Measurements from ENCODE around the gene KCTD10.
"Not testable (repeated sequence)": the region's sequence is repeated elsewhere in the genome, so short reads cannot be mapped to it uniquely, and the experiment has no call there.

Gene KCTD10

DNA sequence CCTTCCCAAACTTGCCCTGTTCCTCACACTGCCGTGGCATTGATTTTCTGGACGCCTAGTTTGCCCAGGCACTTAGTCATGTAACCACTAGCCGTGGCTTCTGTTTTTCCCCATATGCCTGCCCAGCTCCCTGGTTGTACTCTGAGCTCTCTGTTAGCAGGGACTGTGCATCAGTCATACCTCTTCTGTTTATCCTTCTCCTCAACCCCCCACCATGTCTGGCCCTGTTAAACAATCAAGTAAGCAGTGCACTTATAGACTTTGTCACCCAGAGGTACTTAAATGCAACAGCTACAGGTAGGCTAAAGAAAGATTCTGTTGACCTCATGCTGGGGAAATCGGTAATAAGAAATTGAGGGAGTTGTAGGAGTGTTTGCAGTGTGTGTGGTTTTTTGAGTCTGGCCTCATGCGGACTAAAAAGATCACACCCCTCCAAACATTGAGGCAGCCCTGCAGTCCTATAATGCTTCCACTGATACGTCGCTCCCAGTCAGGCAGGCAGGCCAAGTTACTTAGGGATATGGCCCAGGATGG, 17.3 kb upstream of the KCTD10 start:
- no peak for DNase-seq (ENCODE audit: low read depth)

DNA sequence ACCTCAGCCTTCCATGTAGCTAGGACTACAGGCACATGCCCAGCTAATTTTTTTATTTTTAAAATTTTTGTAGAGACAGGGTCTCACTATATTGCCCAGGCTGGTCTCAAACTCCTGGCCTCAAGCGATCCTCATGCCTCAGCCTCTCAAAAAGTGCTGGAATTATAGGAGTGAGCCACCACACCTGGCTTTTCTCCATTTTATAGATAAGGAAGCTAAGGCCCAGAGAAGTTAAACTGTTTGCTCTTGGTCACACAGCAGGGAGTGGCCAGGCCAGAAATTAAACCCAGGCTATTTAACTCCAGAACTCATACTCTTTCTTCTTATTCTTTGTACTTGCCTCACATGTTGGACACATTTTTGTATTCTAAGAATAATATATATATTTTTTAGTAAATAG, 16.8 kb upstream of the KCTD10 start:
- no peak for DNase-seq (ENCODE audit: low read depth)

DNA sequence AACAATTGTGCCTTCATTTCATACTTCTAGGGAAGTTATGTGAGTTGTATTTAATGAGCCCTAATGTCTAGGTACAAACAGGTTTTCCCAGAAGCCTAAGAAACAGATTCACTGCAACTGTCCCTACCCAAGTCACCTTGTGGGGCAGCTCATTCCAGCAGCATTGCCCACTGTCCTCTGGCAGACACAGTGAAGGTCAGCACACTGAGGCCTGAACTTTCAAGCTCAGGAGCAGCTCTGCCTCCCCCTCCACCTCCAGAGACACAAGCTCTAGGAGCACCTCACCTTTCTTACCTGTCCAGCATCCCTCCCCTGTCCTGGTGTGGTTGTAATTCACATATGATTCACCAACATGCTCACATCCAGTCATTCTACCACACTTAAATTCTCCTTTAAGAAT, 16.0 kb upstream of the KCTD10 start:
- DNase-seq (ENCODE audit: low read depth) = no peak

DNA sequence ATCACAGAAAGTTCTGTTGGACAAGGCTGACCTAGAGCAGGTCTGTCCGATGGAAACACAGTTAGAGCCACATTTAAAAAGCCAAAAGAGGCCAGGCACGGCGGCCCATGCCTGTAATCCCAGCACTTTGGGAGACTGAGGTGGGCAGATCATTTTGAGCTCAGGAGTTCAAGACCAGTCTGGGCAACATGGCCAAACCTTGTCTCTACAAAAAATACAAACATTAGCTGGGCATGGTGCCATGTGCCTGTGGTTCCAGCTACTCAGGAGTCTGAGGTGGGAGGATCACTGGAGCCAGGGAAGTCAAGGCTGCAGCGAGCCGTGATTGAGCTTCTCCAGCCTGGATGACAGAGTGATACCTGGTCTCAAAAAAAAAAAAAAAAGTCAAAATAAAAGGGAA, 15.3 kb upstream of the KCTD10 start:
- no peak for DNase-seq (ENCODE audit: low read depth)

DNA sequence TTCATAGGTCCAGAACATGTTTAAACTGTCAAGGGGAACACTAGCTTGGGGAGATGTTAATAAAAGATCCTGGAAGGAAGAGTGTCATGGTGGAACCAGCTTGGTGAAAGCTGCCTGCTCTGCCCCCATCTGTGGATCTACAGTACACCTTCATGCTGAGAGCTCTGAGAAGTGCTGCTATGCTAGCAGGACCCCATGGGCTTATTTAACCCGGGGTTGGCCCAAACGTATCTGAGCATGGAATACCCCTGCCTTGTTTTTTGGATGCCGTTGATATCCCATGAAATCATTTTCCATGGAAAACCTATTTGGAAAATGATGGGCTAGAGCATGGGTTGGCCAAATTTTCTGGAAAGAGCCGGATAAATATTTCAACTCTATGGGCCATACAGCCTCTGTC, 14.6 kb upstream of the KCTD10 start:
- DNase-seq (ENCODE audit: low read depth) = no peak

DNA sequence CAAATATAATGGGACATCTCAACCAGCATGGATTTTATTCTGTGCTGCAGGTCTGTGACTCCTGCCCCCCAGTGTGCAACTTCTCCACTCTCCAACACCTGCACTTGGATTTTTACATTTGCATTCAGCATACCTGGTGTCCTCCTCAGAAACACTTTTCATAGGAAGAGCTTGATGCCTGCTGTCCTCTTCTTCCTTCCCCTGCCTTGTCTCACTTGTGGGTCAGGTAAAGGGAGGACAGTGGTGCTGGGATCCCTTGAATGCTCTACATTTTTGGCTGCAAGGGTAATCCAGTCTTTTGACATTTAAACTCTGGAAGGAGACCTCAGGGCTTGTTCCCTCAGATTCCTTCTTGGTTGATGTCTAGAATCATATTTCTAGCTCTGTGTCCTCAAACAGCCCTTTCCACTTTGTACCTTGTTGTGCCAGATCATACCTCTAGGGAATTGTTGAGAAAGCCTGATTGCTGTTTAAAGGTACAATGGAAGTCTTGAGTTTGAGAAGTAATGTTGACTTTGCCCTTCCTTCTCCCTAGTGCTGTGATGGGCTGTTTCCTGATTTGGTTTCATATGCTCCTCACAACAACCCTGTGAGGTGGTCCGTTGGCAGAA, 13.0 kb upstream of the KCTD10 start:
- DNase-seq (ENCODE audit: low read depth) = no peak

DNA sequence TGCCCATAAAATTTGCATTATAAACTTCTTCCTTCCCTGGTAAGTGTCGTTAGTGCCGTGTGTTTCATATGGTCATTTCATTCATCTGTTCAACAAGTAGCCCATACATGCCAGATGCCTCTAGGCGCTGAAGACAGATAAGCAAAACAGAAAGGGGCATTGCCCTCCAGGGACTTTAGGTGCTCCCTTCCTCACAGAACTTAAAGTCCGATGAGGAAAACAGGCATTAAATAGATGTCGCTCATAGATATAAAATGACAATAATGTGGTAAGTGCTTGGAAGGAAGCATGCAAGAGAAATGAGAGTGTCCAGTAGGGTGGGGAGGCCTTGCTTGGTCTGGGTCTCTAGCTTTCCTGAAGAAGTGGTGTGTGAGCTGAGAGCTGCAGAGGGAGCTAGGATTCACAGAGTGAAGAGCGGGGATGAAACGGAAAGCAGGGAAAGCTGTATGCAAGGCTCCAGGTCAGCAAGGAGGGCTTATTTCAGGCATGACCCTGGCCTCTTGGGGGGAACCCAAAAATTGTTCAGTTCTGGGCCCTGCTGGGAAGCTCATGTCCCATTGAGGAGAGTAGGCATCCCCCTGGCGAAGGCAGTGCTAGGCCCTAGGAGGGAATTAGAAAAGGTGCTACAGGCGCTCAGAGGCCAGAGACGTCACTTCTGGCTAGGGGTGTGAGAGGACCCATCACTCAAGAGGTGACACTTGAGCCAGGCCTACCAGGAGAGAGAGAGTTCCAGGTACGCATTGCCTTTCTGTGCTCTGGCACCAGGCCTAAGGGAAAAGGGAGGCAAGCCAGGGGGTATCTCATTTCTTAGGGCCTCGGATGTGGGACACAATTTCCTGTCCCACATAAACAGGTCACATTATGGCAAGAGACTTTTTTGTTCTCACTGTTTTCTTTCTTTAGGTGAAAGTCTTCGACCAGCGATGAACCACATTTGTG, 12.2 kb upstream of the KCTD10 start:
- no peak for DNase-seq (ENCODE audit: low read depth)

DNA sequence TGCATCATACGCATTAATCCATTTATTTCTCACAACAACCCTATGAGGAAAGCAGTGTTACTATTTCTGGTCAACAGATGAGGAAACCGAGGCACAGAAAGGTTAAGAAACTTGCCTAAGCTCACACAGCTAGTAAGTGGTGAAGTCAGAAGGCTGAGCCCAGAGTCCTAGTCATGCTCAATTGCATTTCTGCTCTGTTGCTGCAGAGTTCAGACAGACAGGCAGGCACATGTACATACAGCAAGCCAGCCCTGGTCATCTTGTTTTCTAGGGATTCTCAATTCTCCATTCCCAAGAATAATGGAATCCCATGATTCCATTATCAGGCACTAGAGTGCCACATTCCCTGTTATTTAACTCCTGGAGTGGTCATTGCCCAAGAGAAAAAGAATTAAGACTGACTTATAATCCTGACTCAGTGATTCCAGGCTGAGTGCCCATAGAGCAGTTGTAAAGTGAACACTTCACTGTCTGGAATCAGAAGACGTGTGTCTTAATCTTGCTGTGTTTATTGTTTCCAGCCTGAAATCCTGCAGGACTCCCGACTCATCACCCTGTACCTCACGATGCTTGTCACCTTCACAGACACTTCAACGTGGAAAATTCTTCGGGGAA, 11.1 kb upstream of the KCTD10 start:
- DNase-seq (ENCODE audit: low read depth) = no peak

DNA sequence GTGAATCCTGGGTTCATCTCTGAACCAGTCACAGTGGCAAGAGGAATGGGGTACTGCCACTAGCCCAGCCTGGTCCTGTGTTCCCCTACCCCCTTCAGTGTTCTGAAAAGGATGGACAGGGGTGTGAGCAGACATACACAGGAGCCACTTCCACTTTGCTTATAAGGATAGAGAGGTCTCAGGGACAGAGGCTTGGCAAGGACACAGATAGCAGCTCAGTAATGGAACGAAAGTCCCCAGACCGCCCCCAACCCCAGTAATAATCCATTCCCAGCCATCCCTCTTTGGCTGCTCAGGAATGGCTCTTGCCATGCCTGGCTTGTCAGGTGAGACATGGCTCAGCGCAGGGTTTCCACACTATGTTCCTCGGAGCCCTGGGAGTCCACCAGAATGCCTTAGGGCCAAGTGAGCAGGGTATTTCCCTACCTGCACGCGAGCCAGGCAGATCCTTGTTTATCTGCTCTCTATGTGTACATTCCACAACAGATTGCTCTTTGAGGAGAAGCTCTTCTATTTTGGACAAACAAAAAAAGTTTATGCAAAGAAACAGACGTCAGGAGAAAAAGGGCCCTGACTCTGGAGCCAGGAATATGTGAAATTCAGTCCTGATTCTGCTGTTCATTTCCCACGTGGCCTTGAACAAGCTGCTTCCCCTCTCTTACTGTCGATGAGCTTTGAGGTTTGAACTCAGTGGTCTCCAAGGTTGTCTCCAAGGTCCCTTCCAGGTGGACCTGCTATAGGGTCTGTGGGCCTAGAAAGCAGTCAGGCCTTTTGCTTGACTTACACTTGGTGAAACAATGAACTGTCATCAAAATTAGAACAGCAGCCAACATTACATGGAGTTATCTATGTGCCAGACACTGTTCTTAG, 10.3 kb upstream of the KCTD10 start:
- DNase-seq (ENCODE audit: low read depth) = no peak

DNA sequence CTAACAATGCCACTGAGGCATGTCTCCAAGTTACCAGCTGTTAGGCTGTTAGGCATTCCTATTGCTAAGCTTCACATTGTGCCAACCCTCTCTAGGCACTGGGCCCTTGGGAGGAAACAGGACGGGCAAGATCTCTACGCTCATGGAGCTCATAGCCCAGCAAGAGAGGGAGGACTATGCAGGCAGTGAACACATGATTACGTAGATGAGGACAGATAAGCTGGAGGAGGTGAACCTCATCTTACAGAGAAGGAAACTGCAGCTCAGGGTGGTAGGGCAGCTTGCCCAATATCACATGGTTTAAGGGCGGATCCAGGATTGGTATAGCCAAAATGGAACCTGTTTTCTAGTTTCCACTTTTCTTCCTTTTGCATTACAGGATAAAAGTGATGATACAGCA, 8.1 kb upstream of the KCTD10 start:
- no peak for DNase-seq (ENCODE audit: low read depth)

DNA sequence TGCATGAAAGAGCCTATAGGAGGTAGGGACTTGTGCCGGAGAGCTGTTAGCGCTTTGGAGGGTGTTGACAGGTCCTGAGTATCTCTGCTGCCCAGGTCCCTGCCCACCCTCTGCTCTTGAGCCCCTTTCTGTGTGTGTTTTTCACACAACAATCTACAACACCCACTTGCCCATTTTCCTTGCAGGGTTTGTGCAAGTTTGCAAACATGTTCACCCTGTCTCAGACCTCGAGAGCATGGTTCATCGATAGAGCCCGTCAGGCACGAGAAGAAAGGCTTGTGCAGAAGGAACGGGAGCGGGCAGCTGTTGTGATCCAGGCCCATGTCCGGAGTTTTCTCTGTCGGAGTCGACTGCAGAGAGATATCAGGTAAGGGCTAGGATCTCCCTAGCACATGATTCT, 6.2 kb upstream of the KCTD10 start:
- DNase-seq (ENCODE audit: low read depth) = no peak

DNA sequence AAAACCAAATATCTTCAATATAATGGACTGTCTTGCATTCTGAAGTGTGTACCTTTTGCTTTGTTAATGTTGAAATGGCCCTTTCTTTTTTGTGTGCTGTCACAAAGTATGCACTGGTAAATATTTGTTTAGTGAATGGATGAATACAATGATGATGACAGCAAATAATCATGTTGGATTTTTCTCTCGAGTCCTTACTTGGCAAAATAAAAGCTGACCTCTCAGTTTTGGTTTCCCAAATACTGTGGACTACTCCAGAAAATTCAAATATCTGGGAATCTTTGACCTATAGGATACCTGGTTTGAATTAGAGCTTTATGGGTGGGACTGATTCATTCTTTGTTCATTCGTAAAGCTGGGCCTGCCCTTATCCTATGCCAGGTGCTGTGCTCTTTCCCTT, 5.8 kb upstream of the KCTD10 start:
- DNase-seq (ENCODE audit: low read depth) = no peak

DNA sequence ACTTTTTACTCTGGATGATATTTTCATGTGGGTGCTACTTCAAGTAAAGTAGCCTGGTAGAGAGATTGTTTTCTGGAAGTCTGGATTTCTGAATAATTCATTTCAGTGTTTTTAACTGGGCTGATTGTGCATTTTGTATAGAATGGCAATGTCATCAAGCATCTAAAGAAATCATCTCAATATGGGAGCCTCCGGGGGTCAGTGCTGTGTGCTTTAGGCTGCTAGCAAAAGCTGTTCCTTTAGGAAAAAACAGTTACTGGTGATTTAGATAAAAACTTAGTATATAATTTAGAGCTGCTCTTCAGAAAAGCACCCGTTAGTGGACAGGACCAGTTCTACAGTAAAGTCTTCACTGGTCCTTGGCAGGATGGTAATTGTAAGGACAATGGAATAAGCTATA, 5.4 kb upstream of the KCTD10 start:
- no peak for DNase-seq (ENCODE audit: low read depth)

DNA sequence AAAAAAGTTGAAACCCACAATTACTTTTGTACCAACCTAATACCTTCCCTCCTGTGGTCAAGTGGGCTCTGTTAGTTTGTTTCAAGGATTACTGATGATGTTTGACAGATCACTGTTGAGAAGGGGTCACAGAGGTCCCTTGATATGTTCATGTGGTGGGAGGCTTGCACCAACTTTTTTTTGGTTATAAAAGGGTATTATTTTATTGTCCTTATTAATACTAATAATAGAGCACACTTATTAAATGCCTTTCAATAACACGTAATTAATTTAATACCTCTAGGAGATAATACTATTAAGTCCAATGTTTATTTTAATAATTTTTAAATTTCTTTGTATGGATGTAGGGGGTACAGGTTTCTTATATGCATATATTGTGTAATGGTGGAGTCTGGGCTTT, 4.8 kb upstream of the KCTD10 start:
- no peak for DNase-seq (ENCODE audit: low read depth)

DNA sequence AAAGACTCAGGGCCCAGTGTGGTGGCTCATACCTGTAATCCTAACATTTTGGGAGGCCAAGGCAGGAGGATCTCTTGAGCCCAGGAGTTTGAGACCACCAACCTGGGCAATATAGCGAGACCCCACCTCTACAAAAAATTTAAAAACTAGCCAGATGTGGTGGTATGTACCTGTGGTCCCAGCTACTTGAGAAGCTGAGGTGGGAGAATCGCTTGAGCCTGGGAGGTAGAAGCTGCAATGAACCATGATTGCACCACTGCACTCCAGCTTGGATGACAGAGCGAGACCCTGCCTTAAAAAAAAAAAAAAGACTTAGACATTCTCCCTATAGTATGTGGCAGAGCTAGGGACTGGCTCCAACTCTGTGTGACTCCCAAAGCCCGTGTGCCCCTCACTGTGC, 3.3 kb upstream of the KCTD10 start:
- no peak for DNase-seq (ENCODE audit: low read depth)

DNA sequence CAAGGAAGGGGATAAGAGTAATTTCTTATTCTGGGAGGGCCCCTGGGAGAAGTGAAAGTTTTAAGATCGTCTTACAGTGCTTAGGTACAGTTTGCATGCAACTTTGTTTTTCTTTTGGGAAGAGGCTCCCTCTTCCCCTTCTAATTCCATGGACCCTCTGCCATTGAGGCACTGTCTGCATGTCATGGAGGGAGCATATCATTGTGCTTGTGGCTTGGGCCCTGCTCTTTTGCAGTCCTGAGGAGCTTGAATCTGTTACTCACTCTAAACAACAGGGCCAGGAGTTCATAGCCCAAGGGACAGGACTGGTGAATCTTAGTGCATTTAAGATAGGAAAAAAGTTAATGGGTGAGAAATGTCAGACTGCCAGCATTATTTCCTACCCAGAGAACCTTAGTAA, 2.7 kb upstream of the KCTD10 start:
- DNase-seq (ENCODE audit: low read depth) = no peak

DNA sequence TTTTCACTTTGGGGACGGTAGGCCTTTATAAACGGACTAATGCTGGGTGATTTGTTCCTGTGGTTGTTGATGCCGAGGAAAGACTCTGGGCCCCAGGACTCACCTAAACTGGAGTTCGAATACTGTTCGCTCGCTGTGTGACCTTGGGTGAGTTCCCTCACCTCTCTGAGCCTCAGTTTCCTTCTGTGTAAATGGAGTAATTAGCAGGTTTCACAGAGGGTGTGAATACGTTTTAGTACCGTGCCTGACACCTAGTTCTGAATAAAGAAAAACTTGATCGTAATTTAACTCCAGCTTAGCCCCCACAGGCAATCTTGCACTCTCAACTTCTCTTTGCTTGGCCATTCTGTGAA, 839 bp upstream of the KCTD10 start:
- no peak for DNase-seq (ENCODE audit: low read depth)

DNA sequence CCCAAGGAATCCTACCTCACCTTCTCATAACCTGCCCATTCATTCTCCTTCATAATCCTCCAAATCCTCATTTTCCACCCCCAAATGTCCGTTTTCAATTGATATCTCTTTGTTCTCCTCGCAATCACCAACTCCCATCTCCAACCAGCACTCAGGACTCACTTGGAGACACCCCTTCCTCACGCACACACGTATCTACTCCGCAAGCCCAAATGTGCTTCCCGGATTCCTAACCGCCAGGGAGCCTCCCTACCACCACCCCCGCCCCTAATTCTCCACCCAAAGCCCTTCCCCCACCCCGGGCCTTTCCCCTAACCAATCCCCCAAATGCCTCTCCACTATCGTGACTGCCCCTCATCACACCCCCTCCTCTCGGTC, 304 bp downstream of the KCTD10 start:
- DNase-seq (ENCODE audit: low read depth) = no peak

DNA sequence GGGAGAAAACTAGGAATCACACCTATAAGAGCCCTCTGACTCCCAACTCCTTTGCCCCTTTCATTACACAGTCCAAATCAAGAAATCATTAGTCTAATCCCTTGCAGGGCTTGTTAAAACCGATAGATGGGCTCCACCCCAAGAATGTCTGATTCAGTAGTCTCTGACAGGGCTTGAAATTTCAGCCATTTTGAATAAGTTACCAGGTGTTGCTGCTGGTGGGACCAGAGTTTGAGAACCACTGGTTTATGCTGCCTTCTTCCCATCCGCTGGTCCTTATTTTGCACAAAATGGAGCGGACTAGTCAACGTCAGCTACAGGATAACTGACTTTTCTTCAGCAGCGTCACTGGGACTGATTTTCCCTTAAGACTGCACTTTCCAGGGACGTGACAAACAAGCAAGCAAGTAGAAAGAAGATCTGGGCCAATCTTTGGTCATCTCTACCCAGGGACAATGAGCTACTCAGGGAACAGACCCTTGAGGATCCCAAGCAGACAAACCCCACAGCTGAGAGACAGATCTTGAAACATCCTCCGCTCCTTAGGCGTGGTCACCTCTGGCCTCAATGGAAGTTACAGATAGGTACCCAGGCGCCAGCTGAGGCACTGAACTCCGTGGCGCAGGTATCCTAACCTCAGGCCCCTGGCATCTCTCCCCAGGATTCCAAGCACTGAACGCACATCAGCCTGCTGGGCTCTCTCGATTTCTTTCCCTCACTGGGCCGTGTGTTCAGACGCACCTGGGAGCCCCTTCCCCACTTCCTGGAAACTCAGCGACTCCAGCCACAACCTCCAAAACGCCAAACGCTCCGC, 900 bp downstream of the KCTD10 start:
- DNase-seq (ENCODE audit: low read depth) = no peak

DNA sequence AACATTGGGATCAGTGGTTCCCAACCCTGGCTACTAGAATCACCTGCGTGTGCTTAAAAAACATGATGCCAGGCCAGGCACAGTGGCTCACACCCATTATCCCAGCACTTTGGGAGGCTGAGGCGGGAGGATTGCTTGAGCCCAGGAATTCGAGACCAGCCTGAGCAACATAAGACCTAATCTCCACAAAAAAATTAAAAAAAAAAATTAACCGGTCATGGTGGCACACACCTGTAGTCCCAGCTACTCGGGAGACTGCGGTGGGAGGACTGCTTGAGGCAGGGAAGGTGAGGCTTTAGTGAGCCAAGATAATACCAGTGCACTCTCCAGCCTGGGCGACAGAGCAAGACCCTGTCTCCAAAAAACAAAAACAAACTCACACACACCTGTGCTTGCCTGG, 2.0 kb downstream of the KCTD10 start:
- DNase-seq (ENCODE audit: low read depth) = no peak

DNA sequence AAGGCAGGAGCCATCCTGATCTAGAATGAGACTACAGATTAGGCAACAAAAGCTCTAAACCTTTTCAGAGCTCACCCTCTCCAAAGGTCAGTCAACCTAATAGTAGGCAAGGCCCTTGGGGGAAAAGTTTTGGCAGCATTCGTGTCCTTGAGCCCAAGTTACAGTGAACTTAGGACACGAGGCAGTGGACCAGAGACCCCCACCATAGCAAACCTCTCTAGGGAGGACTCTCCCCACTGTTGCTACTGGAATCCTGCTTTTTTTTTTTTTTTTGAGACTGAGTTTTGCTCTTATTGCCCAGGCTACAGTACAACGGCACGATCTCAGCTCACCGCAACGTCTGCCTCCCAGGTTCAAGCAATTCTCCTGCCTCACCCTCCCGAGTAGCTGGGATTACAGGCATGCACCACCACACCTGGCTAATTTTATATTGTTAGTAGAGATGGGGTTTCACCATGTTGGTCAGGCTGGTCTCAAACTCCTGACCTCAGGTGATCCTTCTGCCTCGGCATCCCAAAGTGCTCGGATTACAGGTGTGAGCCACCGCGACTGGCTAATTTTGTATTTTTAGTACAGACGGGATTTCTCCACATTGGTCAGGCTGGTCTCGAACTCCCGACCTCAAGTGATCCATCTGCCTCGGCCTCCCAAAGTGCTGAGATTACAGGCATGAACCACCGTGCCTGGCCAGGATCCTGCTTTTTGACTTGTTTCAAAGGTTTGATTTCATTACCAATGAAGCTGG, 3.4 kb downstream of the KCTD10 start:
- DNase-seq (ENCODE audit: low read depth) = not testable (repeated sequence)

All from stimulated activated CD8-positive, alpha-beta memory T cell treated with anti-CD3 and anti-CD28 coated beads, Interleukin-12 subunit alpha, Interleukin-12 subunit beta, amount 100 ng/mL, for 1 hour (primary cell).